ENCODE measurements around the gene ANKRD11.

DNA sequence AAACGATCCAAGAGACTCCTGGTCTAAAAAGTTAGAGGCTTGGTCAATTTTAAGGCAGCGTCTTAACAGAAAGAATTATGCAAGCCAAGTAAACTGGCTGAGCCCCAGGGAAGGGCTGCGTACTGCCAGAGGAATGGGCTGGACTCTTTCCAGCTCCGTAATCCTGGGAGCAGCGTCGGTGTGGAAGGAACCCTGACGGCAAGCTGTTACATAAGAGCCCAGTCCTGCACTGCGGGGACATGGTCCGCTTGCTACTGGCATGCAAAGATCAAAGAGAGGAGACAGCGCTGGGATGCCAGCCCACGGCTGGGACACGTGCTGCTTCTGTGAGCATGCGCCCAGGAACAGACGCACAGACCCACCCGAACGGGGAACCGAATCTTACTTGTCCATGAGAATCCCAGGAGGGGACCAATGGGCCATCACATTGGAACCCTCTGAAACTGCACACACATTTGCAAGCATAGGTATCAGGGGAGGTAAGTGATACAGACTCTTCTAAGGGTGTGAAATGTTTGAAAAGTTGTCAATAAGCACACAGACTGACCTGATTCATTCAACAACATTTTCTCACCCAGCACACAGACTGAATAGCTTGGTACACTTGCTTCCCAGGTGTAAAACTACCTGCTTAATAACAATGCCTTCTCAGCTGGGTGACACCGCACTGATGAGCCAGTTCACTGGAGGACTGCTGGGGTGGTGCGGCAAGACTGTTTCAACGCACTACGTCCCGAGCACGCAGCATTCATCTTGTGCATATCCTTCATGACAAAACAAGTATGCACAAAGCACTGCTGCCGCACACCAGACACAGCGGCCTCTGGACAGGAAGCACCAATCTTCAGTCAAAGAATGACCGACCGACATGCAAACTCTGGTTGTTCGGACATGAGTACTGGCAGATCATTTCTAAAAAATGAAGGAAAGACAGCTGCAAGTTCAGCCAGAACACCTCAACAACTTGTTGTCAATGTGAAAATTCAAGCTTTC is 94.9 kb downstream of the ANKRD11 start:
- TF ChIP-seq, protein P1, sequence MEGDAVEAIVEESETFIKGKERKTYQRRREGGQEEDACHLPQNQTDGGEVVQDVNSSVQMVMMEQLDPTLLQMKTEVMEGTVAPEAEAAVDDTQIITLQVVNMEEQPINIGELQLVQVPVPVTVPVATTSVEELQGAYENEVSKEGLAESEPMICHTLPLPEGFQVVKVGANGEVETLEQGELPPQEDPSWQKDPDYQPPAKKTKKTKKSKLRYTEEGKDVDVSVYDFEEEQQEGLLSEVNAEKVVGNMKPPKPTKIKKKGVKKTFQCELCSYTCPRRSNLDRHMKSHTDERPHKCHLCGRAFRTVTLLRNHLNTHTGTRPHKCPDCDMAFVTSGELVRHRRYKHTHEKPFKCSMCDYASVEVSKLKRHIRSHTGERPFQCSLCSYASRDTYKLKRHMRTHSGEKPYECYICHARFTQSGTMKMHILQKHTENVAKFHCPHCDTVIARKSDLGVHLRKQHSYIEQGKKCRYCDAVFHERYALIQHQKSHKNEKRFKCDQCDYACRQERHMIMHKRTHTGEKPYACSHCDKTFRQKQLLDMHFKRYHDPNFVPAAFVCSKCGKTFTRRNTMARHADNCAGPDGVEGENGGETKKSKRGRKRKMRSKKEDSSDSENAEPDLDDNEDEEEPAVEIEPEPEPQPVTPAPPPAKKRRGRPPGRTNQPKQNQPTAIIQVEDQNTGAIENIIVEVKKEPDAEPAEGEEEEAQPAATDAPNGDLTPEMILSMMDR (IDR thresholded peaks at IDR 0.05 in 2 of 3, conservative IDR thresholded peaks at IDR 0.05 in 1 of 3; ENCODE audit: borderline replicate concordance in 1 of 3, insufficient read depth in 1 of 3, low read depth in 2 of 3, low read length in 2 of 3) = no peak
- no peak for TF ChIP-seq ZNF274 (IDR thresholded peaks at IDR 0.05; ENCODE audit: low read depth, low read length)
- TF ChIP-seq, protein P2, sequence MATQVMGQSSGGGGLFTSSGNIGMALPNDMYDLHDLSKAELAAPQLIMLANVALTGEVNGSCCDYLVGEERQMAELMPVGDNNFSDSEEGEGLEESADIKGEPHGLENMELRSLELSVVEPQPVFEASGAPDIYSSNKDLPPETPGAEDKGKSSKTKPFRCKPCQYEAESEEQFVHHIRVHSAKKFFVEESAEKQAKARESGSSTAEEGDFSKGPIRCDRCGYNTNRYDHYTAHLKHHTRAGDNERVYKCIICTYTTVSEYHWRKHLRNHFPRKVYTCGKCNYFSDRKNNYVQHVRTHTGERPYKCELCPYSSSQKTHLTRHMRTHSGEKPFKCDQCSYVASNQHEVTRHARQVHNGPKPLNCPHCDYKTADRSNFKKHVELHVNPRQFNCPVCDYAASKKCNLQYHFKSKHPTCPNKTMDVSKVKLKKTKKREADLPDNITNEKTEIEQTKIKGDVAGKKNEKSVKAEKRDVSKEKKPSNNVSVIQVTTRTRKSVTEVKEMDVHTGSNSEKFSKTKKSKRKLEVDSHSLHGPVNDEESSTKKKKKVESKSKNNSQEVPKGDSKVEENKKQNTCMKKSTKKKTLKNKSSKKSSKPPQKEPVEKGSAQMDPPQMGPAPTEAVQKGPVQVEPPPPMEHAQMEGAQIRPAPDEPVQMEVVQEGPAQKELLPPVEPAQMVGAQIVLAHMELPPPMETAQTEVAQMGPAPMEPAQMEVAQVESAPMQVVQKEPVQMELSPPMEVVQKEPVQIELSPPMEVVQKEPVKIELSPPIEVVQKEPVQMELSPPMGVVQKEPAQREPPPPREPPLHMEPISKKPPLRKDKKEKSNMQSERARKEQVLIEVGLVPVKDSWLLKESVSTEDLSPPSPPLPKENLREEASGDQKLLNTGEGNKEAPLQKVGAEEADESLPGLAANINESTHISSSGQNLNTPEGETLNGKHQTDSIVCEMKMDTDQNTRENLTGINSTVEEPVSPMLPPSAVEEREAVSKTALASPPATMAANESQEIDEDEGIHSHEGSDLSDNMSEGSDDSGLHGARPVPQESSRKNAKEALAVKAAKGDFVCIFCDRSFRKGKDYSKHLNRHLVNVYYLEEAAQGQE (IDR thresholded peaks at IDR 0.05; ENCODE audit: low read depth) = no peak
- no peak; the same call in 1 of the 2 replicates for TF ChIP-seq POLR2AphosphoS5 (IDR thresholded peaks at IDR 0.05; ENCODE audit: low read depth, low read length)
- no peak for TF ChIP-seq EZH2 (IDR thresholded peaks at IDR 0.05)
- TF ChIP-seq TCF7L2 (IDR thresholded peaks at IDR 0.05; ENCODE audit: borderline replicate concordance, extremely low read depth, insufficient read depth, insufficient read length) = no peak
- no peak for TF ChIP-seq EZH2phosphoT487 (IDR thresholded peaks at IDR 0.05; ENCODE audit: borderline replicate concordance)

All from HCT116 (cell line).